HCEC 1CT (cell line): ENCODE data around the gene COL4A2.
"Not testable (repeated sequence)": the region's sequence is repeated elsewhere in the genome, so short reads cannot be mapped to it uniquely, and the experiment has no call there.

Experiments used
- DNase-seq: peaks from one replicate; pipeline ENCODE4 v3.0.0-alpha.2; 2017

COL4A2 gene

GRCh38 chr13:110308656-110309359 lies 1.7 kb downstream of the COL4A2 start:
- no peak for DNase-seq

DNA sequence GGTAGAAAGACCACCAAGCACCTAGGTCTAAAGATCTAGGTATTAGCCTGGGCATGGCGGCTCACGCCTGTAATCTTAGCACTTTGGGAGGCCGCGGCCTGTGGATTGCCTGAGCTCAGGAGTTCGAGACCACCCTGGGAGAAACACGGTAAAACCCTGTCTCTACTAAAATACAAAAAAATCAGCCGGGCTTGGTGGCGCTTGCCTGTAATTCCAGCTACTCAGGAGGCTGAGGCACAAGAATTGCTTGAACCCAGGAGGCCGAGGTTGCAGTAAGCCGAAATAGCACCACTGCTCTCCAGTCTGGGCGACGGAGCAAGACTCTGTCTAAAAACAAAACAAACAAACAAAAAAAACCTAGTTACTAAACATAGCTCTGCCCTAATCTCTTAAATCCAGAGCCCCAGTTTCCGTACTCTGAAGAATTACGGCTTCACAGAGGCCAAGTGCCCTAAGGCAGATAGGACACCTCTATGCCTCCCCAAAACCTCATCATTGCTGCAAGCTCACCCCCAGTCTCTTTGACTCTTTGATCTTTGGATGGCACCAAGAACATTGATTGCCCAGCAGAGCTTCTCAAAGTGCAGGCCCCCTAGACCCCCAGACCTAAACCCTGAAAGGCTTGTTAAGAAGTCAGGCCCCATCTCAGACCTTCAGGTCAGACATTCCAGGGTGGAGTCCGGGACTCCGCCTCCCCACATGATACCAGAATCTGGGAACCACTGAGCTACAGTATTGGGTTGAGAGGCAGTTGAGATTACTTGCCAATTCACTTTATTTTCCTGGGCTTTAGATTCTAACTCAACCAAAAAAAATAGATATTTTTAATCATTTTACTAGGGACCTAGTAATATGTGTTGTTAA lies 2.8 kb downstream of the COL4A2 start:
- no peak for DNase-seq

DNA sequence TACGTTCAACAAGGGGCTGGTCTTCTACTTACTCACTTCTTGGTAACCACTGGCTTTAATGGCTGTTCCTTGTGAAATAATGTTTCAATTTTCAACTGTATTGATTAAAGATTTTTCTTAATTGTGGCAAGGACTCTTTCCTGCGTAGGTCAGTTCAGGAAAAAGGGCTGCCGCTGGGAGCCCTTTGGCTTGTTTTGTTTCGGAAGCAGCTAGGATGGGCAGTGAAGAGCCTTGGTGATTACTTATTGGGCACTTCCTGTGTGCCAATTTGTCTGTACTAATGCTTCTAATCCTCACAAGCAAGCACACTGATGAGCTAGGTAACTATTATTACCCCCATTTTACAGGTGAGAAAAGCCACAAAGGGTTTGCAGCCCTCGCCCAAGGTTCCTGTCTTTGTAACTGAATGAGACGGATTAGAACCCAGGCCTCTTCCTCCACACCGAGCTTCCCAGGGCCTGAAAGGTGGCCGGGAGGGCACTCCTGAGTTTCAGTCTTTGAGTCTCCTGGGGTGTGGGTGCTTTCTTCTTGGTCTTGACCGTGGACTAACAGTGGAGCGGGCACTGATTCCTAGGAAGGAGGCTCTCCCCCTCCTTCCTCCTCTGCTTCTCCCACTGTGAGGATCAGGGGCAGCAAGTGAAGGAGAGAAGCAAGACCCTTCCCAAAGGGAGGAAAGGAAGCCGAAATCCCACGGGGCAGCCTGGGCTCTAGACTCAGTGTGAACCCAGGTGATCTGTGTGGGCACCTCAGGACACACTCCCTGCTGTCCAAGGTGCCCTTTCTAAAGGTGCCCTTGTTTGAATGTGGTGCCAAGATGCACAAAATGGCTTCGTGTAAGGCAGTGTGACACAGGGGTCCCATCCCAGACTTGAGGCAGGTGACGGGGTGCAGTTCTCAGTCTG lies 3.7 kb downstream of the COL4A2 start:
- no peak for DNase-seq

DNA sequence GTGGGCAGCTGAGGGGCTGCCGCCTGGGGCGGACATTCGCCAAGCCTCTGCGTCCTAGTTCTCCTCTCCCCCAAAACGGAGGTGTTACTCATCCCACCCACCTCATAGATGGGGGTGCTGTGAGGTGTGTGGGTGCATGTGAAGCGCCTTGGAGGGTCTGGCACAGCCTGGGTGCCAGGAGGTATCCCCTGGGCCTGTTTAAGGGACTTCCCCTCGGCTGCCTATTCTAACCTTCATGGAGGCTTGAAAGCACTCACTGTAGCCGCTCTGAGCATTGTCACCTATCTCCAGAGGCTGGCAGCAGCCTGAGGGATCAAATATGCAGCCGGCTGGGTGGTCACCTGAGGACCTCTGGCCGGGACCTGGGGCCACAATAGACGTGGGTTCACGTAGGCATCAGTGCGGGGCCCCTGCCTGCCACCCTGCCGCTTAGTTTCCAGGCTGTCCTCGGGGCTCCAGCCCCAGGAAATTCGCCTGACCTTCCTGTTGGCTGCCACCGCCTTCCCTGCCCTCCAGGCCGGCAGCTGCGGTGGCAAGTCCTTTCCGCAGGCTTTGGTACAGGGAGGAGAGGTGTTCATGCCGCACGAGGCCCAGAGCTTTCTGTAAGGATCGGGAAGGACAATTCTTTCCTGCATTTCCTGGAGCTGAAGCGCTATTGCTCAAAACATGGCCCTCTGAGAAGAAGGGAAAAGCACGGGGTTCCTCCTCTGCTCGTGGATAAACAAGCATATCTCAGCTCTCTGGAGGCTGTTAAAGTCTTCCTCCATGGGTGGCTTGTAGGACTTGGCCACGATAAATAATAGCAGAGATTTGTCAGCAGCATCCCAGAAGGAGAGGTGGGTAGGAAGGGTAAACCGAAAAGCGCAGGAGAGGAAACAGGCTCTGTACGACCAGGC lies 4.6 kb downstream of the COL4A2 start:
- DNase-seq = no peak

DNA sequence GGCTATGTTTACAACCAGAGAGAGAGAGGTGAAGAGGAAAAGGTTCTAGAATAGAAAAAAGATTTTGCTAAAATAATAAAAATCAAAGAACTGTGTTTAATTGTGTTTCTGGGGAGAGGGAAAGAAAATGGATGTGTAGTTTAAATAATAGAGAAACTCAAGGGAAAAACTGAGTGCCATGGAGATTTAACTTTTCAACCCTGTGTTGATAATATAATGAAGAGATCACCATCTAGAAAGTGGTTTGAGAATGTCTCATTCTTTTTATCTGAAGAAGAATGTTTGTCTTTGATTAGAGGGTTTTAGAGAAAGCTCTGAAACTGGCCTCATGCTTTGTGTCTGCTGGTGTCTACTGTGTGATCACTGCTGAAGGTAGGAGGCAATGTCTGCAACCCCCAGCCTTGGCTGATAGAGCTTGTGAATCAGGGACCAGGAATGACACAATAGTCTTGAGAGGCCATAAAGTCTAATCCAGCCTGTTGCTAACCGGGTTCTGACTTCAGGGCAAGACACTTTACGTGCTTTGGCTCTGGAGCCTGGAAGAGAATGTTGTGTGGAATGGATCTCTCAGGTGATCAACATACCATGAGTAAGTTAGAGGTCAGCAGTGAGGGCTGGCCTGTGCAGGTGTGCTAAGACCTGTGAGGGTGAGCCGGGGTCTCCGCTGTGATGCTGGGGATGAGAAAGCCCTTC lies 5.4 kb downstream of the COL4A2 start:
- DNase-seq = peak; percentile 87

DNA sequence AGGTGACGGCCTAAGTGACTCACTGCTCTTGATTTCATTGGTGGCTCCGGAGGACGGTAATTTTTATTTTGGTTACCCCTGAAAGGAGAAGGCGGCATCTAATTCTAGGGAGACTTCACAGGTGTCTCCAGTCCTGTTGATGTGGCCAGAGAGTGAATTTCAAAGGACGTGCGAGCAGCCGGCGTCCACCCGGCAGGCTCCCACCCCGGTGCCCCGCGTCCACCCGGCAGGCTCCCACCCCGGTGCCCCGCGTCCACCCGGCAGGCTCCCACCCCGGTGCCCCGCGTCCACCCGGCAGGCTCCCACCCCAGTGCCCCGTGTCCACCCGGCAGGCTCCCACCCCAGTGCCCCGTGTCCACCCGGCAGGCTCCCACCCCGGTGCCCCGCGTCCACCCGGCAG lies 6.2 kb downstream of the COL4A2 start:
- not testable (repeated sequence) for DNase-seq

- not testable (repeated sequence) for DNase-seq
These were observed 6.6 kb downstream of the COL4A2 start for GRCh38 chr13:110313733-110314132.

- DNase-seq = no peak
These were observed 7.6 kb downstream of the COL4A2 start for GRCh38 chr13:110314516-110315245.

- no peak for DNase-seq
These were observed 9.1 kb downstream of the COL4A2 start for GRCh38 chr13:110316196-110316595.

- DNase-seq = no peak
These were observed 10.0 kb downstream of the COL4A2 start for GRCh38 chr13:110317093-110317492.

DNA sequence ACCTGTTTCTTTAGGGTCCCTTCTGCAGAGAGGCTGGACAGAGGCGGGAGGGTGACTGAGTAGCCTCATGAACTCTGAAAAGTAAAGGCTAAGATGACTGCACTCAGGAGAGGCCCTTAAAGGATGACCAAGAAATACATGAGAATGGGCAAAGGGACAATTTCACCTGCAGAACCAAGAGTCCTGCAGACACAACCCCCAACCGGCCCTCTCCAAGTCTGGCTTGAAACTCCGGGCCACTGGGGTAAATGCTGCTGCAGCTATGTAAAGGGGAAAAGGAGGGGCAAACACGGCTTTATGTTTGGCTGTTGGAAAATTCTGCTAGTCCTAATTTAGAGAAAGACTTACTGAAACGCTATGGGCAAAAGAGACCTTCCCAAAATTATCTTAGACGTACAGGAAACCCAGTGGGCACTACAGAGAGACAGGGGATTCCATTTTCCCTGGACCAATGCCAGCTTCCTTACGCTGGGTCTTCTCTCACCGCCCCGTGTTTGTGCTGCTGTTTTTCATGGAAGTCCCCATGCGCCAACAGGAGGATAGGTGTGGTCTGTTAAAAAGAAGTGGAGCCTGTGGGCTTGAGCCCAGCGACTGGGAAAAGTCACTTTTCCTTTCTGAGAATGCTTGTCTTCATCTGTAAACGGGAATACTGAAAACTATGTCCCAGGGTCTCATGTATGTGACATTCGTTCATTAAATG lies 10.6 kb downstream of the COL4A2 start:
- DNase-seq = no peak

GRCh38 chr13:110318920-110319319 lies 11.8 kb downstream of the COL4A2 start:
- DNase-seq = no peak

GRCh38 chr13:110319397-110319773 lies 12.3 kb downstream of the COL4A2 start:
- DNase-seq = no peak

GRCh38 chr13:110319774-110320509 lies 12.9 kb downstream of the COL4A2 start:
- DNase-seq = peak; percentile 85

GRCh38 chr13:110320645-110321044 lies 13.6 kb downstream of the COL4A2 start:
- no peak for DNase-seq

- DNase-seq = not testable (repeated sequence)
These were observed 14.5 kb downstream of the COL4A2 start for GRCh38 chr13:110321573-110321972.

DNA sequence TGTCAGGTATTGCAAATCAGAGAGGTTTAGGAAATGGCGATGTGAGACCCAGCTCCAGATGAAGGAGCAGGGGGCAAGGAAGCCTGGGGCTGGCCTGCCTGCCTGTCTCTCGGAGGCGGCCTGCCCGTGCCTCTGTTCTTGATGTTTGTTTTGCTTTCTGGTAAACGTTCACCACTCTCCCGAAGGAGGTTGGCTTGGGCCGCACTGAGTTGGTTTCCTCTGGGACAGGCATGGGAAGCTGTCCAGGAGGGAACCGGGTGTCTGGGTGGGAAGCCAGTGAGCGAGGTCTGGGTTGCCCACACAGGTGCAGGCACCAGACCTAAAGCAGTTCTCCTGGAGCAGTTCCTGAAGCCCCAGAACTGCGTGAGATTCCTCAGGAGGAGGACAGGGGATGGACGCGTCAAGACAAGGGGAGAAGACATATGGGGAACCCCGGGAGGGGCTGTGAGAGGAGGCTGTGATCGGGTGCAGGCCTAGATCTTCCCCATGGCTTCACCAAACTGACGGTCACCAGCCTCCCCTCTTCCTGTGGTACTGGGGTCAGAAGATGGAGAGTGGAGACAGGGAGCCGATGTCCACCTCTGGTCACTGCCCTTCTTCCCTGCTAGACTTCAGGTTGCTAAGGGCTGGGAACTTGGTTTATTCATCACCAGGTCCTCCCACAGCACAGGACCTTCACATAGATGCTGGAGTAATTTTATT lies 15.2 kb downstream of the COL4A2 start:
- DNase-seq = no peak

- no peak for DNase-seq
These were observed 15.7 kb downstream of the COL4A2 start for GRCh38 chr13:110322828-110323171.
